DMS 273 treated with DMSO at 0.1 percent for 48 hours (cell line): ENCODE data around the gene PRG2.
"Not testable (repeated sequence)": the region's sequence is repeated elsewhere in the genome, so short reads cannot be mapped to it uniquely, and the experiment has no call there.

Experiments used
- DNase-seq: peaks from one replicate; lab custom pipeline; 2025; lab: John Stamatoyannopoulos, UW

Gene PRG2

DNA sequence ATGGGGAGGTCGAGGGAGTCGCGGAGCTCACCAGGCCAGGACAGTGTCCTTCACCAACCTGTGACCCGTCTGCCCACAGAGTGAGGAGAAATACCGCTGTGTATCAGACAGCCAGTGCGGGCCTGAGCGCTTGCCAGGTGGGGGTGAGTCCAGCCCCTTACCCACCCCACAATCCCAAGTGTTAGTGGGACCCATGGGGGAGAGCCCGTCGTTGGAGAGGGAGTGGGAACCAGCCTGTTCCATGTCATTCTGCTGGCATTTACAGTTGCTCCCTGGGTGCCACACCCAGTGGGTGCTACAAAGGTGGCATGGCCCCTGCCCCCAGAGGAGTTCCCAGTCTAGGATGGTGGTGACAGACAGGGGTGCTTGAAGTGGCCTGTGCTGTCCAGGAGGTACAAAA is 43.1 kb downstream of the PRG2 start:
- no peak for DNase-seq

- peak; percentile 24 for DNase-seq
Observed at GRCh38 chr11:57345555-57346211, 44.8 kb downstream of the PRG2 start.

- DNase-seq, result no peak
Observed at GRCh38 chr11:57344826-57345225, 45.6 kb downstream of the PRG2 start.

DNA sequence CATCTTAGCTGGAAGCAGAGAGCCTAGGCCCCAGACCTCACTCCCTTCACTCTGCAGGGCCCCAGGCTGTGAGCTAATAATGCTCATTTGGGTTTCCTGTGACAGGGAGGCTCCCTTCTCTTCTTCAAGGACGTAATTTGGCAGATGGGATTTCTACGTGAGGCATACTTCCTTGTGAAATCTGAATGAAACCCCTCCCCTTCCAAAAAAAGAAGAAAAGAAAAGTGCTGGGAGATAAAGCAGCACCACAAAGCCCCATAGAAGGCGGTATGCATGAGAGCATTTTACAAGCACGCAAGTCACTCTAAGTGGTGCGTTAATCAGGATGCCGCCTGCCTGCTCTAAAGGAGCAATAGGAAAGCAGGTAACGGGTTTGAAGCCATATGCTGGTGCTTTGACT is 46.6 kb downstream of the PRG2 start:
- no peak for DNase-seq

GRCh38 chr11:57342702-57343101 is 47.7 kb downstream of the PRG2 start:
- no peak for DNase-seq

DNA sequence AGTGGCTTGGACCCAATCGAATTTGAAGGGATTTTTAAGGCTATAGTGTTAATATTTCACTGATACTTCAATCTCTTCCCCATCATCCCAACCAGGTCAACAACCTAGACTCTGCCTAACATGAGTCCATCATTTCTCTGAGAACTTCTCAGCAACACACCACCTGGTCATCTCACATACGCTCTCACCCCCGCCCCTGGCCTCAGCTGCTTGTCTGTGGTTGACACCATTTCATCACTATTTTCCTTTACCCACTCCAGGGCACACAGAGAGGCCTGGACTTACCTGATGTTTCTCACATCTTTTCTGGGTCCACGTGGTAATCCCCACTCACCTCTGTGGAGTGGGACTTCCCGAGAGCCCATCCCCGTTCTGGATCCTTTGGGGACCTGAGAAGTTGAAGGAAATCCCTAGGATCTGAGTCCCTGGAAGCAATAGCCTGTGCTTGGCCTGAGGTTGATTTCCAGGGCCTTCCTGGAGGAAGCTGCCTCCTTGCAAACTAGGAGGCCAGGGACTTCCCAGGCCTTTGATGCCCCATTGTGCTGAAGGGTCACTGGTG is 49.1 kb downstream of the PRG2 start:
- DNase-seq, result no peak

- no peak for DNase-seq
Observed at GRCh38 chr11:57340039-57340615, 50.3 kb downstream of the PRG2 start.

GRCh38 chr11:57339328-57339727 is 51.1 kb downstream of the PRG2 start:
- no peak for DNase-seq

- no peak for DNase-seq
Observed at GRCh38 chr11:57338142-57338541, 52.3 kb downstream of the PRG2 start, which contains the start of gene P2RX3. P2RX3 (plus strand) TSS chr11:57338352; CDS start chr11:57338551, 199 bp downstream.

GRCh38 chr11:57336856-57337255 is 53.6 kb downstream of the PRG2 start:
- DNase-seq, result not testable (repeated sequence)
